Right lobe of liver (tissue), 4 donors: ENCODE data around the gene CUBN.

Experiments
- CTCF ChIP-seq, 4 donors: fragments of 200-600 bp in 3 of 4; fragments of 450-650 bp in 1 of 4; IDR thresholded peaks; one replicate each; pipeline versions ENCODE4 v1.5.1 to v1.8.0; 2016 to 2022; ENCODE audit warnings: antibody characterized with exemption in 4 of 4, mild to moderate bottlenecking in 2 of 4
- POLR2A ChIP-seq: fragments of 450-650 bp; IDR thresholded peaks from one replicate; pipeline ENCODE4 v1.6.1; 2017; ENCODE audit warnings: antibody characterized with exemption, mild to moderate bottlenecking
- donor health status: DM: no; HTN: no; CAD: no.
- donor health status: DM: no; HTN: no; CAD: no.
- donor health status: DM: no; HTN: yes; CAD: no.

GRCh38 chr10:16820018-16820417, 309.6 kb downstream of the CUBN start:
- no peak for TF ChIP-seq POLR2A
- TF ChIP-seq CTCF (IDR thresholded peaks at IDR 0.05), result no peak
